Tibial nerve (tissue), 3 donors: ENCODE data around the gene HNRNPLL.

Source experiments
- POLR2A ChIP-seq, 2 donors: fragments of 450-650 bp; IDR thresholded peaks; one replicate each; pipeline ENCODE4 v1.6.1; 2017; ENCODE audit warnings: antibody characterized with exemption in 2 of 2, mild to moderate bottlenecking in 2 of 2, moderate library complexity in 2 of 2
- TF ChIP-seq, protein P1 (sequence below), 5 experiments: fragments of 200-600 bp in 3 of 5; fragments of 450-650 bp in 2 of 5; sonication (generic) in 3 of 5; IDR thresholded peaks; one replicate each; pipeline ENCODE4 v1.5.1; 2016 to 2019; ENCODE audit warnings: antibody characterized with exemption in 5 of 5, mild to moderate bottlenecking in 3 of 5, moderate library complexity in 2 of 5

DNA sequence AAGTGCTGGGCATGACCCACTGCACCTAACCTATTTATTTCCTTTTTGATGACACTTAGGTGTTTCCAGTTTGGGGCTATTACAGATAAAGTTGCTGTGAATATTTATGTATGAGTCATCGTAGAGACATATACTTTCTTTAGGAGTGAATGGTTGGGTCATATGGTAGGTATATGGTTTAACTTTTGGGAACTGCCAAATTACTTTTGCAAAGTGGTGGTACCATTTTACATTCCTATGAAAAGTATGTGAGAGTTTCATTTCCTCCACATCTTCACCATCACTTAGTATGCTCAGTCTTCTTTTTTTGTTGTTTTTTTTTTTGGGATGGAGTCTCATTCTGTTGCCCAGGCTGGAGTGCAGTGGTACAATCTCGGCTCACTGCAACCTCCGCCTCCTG, 56.1 kb downstream of the HNRNPLL start:
- TF ChIP-seq, protein P1, sequence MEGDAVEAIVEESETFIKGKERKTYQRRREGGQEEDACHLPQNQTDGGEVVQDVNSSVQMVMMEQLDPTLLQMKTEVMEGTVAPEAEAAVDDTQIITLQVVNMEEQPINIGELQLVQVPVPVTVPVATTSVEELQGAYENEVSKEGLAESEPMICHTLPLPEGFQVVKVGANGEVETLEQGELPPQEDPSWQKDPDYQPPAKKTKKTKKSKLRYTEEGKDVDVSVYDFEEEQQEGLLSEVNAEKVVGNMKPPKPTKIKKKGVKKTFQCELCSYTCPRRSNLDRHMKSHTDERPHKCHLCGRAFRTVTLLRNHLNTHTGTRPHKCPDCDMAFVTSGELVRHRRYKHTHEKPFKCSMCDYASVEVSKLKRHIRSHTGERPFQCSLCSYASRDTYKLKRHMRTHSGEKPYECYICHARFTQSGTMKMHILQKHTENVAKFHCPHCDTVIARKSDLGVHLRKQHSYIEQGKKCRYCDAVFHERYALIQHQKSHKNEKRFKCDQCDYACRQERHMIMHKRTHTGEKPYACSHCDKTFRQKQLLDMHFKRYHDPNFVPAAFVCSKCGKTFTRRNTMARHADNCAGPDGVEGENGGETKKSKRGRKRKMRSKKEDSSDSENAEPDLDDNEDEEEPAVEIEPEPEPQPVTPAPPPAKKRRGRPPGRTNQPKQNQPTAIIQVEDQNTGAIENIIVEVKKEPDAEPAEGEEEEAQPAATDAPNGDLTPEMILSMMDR (IDR thresholded peaks at IDR 0.05): no peak
- no peak for TF ChIP-seq POLR2A (IDR thresholded peaks at IDR 0.05)
